Loucy (cell line): Measurements from ENCODE around the gene DHRSX.

Experiments
- H2AFZ ChIP-seq: fragments of 200-600 bp; sonication (generic); 2 replicates; pipeline ENCODE4 v1.6.0; 2016; ENCODE audit warnings: antibody characterized with exemption, mild to moderate bottlenecking, low read length, moderate library complexity
- H3F3A ChIP-seq: fragments of 200-600 bp; 2 replicates; pipeline ENCODE4 v1.6.0; 2016; ENCODE audit warnings: antibody characterized with exemption, low read depth, mild to moderate bottlenecking
- H3K27me3 ChIP-seq: fragments of 200-600 bp; sonication (generic); 2 replicates; pipeline ENCODE4 v1.6.1; 2014; ENCODE audit warnings: low read length, mild to moderate bottlenecking; ENCODE audit not compliant: insufficient read depth, poor library complexity, severe bottlenecking
- H3K36me3 ChIP-seq: fragments of 200-600 bp; sonication (generic); 2 replicates; pipeline ENCODE4 v1.6.1; 2016; ENCODE audit warnings: low read length; ENCODE audit not compliant: insufficient read depth
- H3K4me1 ChIP-seq: fragments of 200-600 bp; sonication (generic); 2 replicates; pipeline ENCODE4 v1.5.1; 2014; ENCODE audit warnings: low read length, mild to moderate bottlenecking; ENCODE audit not compliant: insufficient read depth, poor library complexity, severe bottlenecking
- H3K4me2 ChIP-seq: fragments of 200-600 bp; sonication (generic); 2 replicates; pipeline ENCODE4 v1.6.0; 2014; ENCODE audit warnings: antibody characterized with exemption, low read length, low read depth, mild to moderate bottlenecking; ENCODE audit not compliant: poor library complexity, severe bottlenecking
- H3K4me3 ChIP-seq: fragments of 200-600 bp; sonication (generic); 2 replicates; pipeline ENCODE4 v1.5.1; 2014; ENCODE audit warnings: low read length, mild to moderate bottlenecking, mixed read lengths; ENCODE audit not compliant: poor library complexity, severe bottlenecking
- H3K79me2 ChIP-seq: fragments of 200-600 bp; sonication (generic); 2 replicates; pipeline ENCODE4 v1.6.1; 2014; ENCODE audit warnings: low read length; ENCODE audit not compliant: insufficient read depth
- H3K9ac ChIP-seq: fragments of 200-600 bp; sonication (generic); 2 replicates; pipeline ENCODE4 v1.6.0; 2014; ENCODE audit warnings: mild to moderate bottlenecking, low read depth, low read length, moderate library complexity; ENCODE audit not compliant: poor library complexity, severe bottlenecking
- H3K9me2 ChIP-seq: fragments of 200-600 bp; sonication (generic); replicated peaks from 2 replicates; pipeline ENCODE4 v1.6.1; 2016; ENCODE audit warnings: low read depth, low read length, mixed read lengths
- H3K9me3 ChIP-seq: fragments of 200-600 bp; sonication (generic); 2 replicates; pipeline ENCODE4 v1.6.1; 2014; ENCODE audit warnings: mild to moderate bottlenecking, antibody characterized with exemption, low read length, low read depth; ENCODE audit not compliant: insufficient read depth
- H4K20me1 ChIP-seq: fragments of 200-600 bp; sonication (generic); 2 replicates; pipeline ENCODE4 v1.6.0; 2014; ENCODE audit warnings: antibody characterized with exemption, low read length, mild to moderate bottlenecking; ENCODE audit not compliant: insufficient read depth, poor library complexity, severe bottlenecking
- CTCF ChIP-seq: fragments of 200-600 bp; sonication (generic); conservative IDR thresholded peaks from 2 replicates; pipeline ENCODE4 v1.5.1; 2014; ENCODE audit warnings: mild to moderate bottlenecking, antibody characterized with exemption, low read length
- EZH2phosphoT487 ChIP-seq: fragments of 200-600 bp; IDR thresholded peaks from 2 replicates; pipeline ENCODE4 v1.6.1; 2018; ENCODE audit warnings: antibody characterized with exemption, mild to moderate bottlenecking, moderate library complexity, borderline replicate concordance

Gene DHRSX

GRCh38 chrX:2286731-2287130 lies 214.0 kb downstream of the DHRSX start:
- H3F3A ChIP-seq = no peaks in the 10 kb centered on the region
- H2AFZ ChIP-seq = no peak overlapping the region
- H3K9me2 ChIP-seq = no peaks in the 10 kb centered on the region
- H3K27me3 ChIP-seq = no peaks in the 10 kb centered on the region
- no peaks in the 10 kb centered on the region for H3K4me1 ChIP-seq
- no peaks in the 10 kb centered on the region for H4K20me1 ChIP-seq
- H3K9me3 ChIP-seq = no peaks in the 10 kb centered on the region
- no peaks in the 10 kb centered on the region for H3K79me2 ChIP-seq
- no peak overlapping the region for H3K4me3 ChIP-seq
- no peak overlapping the region for H3K4me2 ChIP-seq
- no peaks in the 10 kb centered on the region for H3K36me3 ChIP-seq
- no peak overlapping the region for H3K9ac ChIP-seq
- TF ChIP-seq CTCF (no peak), EZH2phosphoT487 (no peak)

GRCh38 chrX:2284601-2285000 lies 216.2 kb downstream of the DHRSX start:
- Histone ChIP-seq H3F3A (no peaks in the 10 kb centered on the region), H3K79me2 (no peaks in the 10 kb centered on the region), H3K9me3 (no peaks in the 10 kb centered on the region), H3K9ac (no peak overlapping the region), H3K4me3 (no peak overlapping the region), H3K9me2 (no peaks in the 10 kb centered on the region), H3K27me3 (no peaks in the 10 kb centered on the region), H3K4me2 (no peak overlapping the region), H2AFZ (no peak overlapping the region), H3K4me1 (no peaks in the 10 kb centered on the region), H4K20me1 (no peaks in the 10 kb centered on the region), H3K36me3 (no peaks in the 10 kb centered on the region)
- TF ChIP-seq EZH2phosphoT487 (no peak), CTCF (no peak)

GRCh38 chrX:2284133-2284532 lies 216.6 kb downstream of the DHRSX start:
- H2AFZ ChIP-seq = no peak overlapping the region
- H3K27me3 ChIP-seq = no peaks in the 10 kb centered on the region
- no peak overlapping the region for H3K4me2 ChIP-seq
- no peaks in the 10 kb centered on the region for H3K4me1 ChIP-seq
- H4K20me1 ChIP-seq = no peaks in the 10 kb centered on the region
- no peak overlapping the region for H3K9ac ChIP-seq
- no peaks in the 10 kb centered on the region for H3K9me3 ChIP-seq
- no peaks in the 10 kb centered on the region for H3F3A ChIP-seq
- no peak overlapping the region for H3K4me3 ChIP-seq
- H3K79me2 ChIP-seq = no peaks in the 10 kb centered on the region
- H3K36me3 ChIP-seq = no peaks in the 10 kb centered on the region
- TF ChIP-seq CTCF (no peak), EZH2phosphoT487 (no peak)
- H3K9me2 ChIP-seq = no peaks in the 10 kb centered on the region
